HG02798 (cell line): Measurements from ENCODE around the gene USP48.
"Not testable (repeated sequence)": the region's sequence is repeated elsewhere in the genome, so short reads cannot be mapped to it uniquely, and the experiment has no call there.

Source experiments
- ATAC-seq: cut with Tn5 transposase; IDR thresholded peaks from one replicate; pipeline ENCODE4 v1.9.1; 2021; ENCODE audit warnings: mild to moderate bottlenecking; ENCODE audit not compliant: unreplicated experiment, poor library complexity

USP48 gene

DNA sequence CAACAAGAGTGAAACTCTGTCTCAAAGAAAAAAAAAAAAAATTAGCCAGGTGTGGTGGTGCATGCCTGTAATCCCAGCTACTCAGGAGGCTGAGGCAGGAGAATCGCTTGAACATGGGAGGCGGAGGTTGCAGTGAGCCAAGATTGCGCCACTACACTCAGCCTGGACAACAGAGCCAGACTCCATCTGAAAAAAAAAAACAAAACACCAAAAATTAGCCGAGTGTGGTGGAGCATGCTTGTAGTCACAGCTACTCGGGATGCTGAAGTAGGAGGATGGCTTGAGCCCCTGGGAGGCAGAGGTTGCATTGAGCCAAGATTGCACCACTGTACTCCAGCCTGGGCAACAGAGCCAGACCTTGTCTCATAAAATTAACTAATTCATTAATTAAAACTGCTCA, 6.0 kb downstream of the USP48 start:
- ATAC-seq: not testable (repeated sequence)

DNA sequence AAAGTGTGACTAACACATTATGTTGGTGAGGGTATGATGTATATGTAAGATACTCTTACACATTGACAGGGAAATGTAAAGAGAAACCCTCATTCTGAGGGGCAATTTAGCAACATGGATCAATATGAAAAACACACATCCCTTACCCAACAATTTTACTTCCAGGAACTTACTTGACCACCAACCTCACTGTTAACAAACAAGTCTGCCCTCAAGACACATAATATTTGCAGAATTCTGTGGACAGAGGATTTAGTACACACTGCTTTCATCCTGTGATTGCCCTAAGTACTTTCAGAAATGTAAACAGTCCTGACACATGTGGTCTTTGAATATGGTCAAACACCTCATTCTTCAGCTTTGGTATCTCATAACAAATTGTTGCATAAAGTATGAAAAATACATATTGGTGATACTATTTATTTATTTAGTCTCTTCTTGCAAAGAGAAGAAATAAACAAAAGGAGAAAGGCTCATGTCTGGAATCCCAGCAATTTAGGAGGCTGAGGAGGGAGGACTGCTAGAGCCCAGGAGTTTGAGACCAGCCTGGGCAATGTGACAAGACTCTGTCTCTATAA, 6.9 kb downstream of the USP48 start:
- no peak for ATAC-seq

DNA sequence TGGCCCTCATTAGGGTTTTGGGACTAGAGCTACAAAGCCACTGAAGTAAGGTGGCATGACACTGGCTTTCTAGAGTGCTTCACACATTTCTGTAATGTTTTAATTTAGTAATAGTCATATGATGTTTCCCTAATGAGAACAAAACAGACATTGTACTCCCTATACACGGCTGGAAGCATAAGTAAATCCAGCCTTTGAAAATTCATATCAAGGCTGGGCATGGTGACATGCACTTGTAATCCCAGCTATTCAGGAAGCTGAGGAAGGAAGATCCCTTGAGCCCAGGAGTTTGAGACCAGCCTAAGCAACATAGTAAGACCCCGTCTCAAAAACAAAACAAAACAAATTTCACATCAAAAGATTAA, 7.4 kb downstream of the USP48 start:
- no peak for ATAC-seq

DNA sequence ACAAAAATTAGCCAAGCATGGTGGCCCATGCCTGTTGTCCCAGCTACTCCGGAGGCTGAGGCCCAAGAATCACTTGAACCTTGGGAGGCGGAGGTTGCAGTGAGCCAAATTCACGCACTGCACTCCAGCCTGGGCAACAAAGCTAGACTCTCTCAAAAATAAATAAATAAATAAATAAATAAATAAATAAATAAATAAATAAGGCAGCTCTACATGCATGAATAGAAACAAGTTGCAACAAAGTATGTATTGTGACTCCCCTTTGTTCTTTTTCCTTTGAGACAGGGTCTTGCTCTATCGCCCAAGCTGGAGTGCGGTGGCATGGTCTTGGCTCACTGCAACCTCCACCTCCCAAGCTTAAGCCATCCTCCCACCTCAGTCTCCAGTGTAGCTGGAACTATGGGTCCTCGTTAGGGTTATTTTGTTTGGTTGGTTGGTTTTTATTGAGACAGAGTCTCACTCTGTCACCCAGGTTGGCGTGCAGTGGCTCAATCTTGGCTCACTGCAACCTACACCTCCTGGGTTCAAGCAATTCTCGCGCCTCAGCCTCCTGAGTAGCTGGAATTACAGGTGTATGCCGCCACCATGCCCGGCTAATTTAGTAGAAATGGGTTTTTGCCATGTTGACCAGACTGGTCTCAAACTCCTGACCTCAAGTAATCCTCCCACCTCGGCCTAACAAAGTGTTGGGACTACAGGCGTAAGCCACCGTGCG, 8.0 kb downstream of the USP48 start:
- ATAC-seq: no peak

DNA sequence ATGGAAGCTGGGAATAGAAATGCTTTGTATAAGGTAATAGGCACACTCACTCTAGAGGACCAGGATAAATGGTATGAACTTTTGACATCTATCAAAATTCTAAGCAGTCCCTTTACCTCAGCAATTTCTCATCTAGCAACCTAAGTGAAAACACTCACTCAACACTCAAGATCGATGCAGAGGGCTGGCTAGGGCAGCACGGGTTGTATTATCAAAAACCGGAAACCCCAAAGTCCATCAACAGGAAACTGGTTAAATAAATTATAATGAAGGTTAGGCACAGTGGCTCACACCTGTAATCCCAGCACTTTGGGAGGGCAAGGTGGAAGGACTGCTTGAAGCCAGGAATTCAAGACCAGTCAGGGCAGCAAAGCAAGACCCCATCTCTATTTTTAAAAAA, 9.4 kb downstream of the USP48 start:
- no peak for ATAC-seq

DNA sequence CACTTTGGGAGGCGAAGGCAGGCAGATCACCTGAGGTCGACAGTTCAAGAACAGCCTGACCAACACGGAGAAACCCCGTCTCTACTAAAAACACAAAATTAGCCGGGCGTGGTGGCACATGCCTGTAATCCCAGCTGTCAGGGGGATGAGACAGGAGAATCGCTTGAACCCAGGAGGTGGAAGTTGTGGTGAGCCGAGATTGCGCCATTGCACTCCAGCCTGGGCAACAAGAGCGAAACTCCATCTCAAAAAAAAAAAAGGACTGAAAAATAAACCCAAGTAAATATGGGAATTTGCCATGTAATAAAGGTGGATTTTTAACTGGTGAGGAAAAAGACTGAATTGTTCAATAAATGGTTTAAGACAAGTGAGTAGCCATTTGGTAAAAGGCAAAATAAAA, 11.3 kb downstream of the USP48 start:
- ATAC-seq: not testable (repeated sequence)

DNA sequence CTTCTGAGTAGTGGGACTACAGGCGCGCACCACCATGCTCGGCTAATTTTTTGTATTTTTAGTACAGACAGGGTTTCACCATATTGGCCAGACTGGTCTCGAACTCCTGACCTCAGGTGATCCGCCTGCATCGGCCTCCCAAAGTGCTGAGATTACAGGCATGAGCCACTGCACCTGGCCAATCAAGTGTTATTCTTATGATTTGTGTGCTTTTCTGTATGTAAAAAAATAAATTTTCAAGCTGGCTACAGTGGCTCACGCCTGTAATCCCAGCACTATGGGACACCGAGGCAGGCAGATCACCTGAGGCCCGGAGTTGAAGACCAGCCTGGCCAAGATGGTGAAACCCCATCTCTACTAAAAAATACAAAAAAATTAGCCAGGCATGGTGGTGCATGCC, 12.3 kb downstream of the USP48 start:
- not testable (repeated sequence) for ATAC-seq

DNA sequence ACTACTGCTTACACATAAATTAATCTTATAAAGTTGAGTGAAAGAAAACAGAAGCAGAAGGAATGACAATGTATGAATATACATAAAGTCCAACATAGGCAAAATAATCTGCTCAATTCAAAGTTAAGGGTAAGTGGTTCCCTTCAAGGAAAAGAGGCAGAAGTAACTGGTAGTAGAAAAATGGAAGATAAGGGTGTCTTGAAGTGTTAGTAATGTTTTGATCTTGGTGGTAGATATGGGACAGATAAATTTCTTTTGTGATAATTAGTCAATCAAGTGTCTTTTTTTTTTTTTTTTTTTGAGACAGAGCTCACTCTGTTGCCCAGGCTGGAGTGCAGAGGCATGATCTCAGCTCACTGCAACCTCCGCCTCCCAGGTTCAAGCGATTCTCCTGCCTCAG, 12.7 kb downstream of the USP48 start:
- ATAC-seq: no peak

DNA sequence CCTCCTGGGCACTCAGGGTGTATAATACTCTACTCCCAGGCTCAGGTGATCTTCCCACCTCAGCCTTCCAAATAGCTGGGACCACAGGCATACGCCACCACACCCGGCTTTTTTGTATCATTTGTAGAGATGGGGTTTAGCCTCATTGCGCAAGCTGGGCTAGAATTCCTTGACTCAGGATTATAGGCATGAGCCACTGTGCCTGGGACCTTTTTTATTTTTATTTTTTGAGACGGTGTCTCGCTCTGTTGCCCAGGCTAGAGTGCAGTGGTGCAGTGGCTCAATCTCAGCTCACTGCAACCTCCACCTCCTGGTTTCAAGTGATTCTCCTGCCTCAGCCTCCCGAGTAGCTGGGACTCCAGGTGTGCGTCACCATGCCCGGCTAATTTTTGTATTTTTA, 15.8 kb downstream of the USP48 start:
- ATAC-seq: not testable (repeated sequence)

DNA sequence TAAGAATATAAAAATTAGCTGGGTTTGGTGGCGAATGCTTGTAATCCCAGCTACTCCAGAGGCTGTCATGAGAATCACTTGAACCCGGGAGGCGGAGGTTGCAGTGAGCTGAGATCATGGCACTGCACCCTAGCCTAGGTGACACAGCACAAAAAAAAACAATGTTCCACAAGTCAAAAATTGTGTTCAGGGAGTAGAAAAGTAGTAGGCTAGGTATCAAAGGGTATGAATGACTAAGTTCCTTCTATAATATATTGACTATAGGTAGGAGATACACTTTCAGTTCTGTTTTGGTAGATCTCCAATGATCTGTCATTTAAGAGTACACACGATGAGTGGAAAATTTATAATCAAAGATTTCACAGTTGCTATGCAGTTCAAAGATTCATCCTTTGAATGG, 16.7 kb downstream of the USP48 start:
- ATAC-seq: no peak

DNA sequence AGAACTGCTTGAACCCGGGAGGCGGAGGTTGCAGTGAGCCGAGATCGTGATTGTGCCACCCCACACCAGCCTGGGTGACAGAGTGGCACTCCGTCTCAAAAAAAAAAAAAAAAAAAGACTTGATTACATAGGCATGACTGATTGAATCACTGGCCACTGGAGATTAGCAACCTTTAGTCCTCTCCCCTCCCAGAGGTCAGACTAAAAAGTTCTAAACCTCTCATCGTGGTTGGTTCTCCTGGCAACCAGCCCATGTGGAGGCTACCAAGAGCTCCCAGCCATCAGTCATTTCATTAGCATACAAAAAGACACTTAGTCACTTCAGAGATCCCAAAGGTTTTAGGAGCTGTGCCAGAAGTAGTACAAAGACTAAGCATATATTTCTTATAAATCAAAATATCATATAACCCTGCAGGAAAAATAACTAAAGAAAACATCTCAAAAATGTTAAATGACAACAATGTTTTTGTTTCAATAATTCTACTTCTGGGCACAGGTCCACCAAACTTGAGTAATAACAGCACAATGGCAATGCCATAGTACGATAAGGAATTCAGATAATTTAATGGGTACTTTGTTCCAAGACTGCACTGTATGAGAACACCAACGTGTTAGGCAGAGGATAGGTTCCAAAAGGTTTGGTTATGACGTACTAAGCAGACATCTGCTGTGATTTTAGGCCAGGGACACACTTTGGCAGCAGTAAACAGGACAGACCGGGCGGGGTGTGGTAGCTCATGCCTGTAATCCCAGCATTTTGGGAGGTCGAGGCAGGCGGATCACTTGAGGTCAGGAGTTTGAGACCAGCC, 18.1 kb downstream of the USP48 start:
- no peak for ATAC-seq

DNA sequence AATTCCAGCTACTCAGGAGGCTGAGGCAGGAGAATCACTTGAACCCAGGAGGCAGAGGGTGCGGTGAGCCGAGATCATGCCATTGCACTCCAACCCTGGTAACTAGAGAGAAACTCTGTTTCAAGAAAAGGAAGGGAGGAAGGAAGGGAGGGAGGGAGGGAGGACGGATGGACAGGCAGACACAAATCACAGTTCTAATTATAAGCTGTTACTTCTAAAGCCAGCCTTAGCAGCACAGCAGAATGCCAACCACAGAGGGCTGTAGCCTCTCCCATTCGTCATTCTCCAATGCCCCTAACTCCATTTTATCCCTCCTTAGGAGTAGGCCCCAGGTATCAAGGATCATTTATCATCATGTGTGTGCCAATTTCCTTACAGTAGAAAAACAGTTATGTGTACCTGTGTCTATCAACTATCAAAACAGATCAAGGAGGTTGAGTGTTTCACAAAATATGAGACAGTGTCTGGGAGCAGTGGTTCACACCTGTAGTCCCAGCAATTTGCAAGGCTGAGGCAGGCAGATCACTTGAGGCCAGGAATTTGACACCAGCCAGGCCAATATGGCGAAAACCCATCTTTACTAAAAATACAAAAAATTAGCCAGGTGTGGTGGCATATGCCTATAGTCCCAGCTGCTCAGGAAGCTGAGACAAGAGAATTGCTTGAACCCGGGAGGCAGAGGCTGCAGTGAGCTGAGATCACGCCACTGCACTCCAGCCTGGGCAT, 19.1 kb downstream of the USP48 start:
- ATAC-seq: no peak

DNA sequence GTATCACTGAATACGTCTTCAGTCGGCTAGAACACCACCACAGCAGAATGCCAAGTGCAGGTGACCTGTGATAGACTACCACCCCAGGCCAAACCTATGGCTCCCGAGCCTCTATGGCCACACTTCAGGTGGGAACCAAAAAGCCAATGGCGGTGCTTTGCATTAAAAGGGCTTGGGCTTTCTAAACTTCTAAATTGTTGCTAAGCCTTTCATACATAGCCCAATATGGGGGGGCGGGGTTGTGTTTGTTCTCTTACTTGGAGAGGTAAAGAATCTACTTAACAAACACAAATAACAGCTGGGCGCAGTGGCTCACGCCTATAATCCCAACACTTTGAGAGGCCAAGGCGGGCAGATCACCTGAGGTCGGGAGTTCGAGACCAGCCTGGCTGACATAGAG, 19.7 kb downstream of the USP48 start:
- ATAC-seq: no peak

DNA sequence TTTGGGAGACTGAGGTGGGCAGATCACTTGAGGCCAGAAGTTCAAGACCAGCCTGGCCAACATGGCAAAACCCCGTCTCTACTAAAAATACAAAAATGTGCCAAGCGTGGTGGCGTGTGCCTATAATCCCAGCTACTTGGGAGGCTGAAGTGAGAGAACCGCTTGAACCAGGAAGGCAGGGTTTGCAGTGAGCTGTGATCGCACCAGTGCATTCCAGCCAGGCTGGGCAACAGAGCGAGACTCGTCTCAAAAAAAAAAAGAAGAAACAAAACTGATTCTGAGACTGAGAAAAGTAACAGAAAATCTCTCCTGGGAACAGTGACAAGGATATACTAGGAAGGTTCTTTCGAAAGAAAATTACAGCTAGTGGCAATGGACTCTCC, 20.9 kb downstream of the USP48 start:
- peak; percentile 38 for ATAC-seq

DNA sequence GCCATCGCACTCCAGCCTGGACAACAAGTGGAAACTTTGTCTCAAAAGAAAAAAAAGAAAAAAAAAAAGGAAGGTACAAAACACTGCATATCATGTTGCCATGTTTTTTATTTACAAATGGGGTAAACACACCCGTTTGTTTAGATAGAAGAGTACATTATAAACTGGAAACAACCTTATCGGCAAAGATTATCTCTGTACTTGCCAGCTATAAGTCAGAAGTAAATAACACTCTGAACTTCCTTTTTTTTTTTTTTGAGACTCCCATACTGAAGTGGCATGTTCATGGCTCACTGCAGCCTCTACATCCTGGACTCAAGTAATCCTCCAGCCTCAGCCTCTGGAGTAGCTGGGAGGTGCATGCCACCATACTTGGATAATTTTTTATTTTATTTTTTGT, 21.9 kb downstream of the USP48 start:
- no peak for ATAC-seq

DNA sequence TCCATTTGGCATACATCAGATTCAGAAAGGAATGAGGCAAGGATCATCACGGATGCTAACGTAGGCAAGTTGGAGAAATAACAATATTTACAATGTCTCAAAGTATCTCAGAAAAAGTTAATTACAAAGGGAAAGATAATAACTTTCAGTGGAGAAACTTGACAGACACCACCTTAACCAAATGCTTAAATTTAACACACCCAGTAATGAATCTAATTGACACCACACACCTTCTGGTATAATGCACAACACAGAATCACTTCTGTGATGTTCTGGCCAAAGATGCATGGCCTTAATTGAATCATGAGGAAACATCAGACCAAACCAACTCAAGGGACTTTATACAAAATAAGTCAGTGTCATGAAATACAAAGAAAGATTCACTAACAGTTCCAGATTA, 23.1 kb downstream of the USP48 start:
- no peak for ATAC-seq

DNA sequence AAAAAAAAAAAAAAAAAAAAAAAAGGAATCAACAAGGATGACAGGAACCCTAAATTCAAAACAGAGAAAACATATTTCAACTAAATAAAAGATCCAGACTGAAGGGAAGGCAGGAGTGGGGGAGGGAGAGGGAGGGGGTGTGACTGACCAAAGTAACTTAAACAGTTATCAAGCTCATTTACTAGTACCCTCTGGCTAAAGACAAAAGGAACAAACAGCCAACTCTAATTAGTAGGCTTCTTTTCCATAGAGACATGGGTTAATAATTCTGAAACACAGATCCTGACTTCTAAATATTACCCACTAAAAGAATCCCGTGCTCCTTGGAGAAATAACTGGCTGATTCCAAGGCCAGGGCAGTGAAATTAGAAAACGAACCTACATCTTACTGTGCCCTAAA, 23.8 kb downstream of the USP48 start:
- no peak for ATAC-seq

DNA sequence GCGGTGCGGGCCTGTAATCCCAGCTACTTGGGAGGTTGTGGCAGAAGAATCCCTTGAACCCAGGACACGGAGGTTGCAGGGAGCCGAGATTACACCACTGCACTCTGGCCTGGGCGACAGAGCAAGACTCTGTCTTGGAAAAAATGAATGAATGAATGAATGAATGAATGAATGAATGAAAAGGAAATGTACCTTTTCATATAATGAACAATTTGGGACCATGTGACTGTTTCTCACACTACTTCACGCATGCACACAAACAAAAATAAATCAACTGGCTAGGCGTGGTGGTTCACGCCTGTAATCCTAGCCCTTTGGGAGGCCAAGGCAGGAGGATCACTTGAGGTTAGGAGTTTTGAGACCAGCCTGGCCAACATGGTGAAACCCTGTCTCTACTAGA, 24.3 kb downstream of the USP48 start:
- no peak for ATAC-seq

DNA sequence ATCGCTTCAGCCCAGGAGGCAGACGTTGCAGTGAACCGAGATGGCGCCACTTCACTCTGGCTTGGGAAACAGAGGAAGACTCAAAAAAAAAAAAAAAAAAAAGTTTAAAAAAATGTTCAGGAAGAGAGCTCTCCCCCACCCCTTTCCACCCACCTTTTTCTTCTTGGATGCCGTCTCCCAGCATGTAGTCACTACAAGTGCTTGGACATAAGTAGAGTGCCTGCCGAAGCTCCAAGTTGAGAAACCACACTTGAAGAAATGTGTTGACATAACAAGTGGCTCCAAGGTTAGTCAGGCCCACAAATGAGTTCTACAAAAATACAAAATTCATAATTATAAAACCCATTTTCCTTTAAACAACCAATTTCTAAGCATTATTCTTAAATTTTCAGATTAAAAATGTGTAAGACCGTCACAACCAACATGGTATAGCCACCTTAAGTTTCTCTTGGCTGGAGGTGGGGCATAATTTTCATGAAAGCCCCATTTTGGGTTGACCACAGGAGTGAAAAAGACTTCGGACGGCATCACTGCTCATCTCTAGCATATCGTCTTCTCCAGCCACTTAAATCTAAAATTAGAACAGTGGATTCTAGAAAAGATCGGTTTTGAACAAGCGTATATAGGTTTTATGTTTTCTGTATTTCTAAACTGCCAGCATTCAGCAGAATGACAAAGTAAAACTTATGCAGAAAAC, 26.4 kb downstream of the USP48 start:
- ATAC-seq: no peak

DNA sequence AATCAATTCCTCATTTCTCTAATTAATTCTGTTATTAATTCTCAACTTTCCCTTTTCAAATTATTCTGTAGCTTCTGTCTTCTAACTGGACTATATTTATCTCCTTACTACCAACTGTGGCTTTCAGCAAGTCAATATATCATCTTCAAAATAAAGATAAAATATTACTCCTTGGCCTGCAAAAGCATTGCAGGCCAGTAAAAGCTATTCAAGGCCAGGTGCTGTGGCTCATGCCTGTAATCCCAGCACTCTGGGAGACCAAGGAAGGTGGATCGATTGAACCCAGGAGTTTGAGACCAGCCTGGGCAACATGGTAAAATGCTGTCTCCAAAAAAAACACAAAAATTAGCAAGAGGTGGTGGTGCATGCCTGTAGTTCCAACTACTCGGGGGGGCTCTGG, 27.9 kb downstream of the USP48 start:
- no peak for ATAC-seq
